SH-SY5Y (cell line): ENCODE results near the gene LEPROT.

Experiments used
- GATA2 ChIP-seq: IDR thresholded peaks from 2 replicates; pipeline ENCODE4 v1.6.1; 2011; ENCODE audit warnings: mild to moderate bottlenecking, low read depth, low read length
- GATA3 ChIP-seq: IDR thresholded peaks from 2 replicates; pipeline ENCODE4 v1.6.1; 2011; ENCODE audit warnings: low read depth, mild to moderate bottlenecking, low read length, moderate library complexity

GRCh38 chr1:65377496-65378246, 42.8 kb upstream of the LEPROT start:
- TF ChIP-seq GATA2 (no peak), GATA3 (no peak)
